Glutamatergic neuron (in vitro differentiated cells): ENCODE data around the gene STARD13. TPM values are rescaled to one million over a fixed set of nuclear protein-coding genes. Genes with fewer than 3 reads are reported as not detected.

Experiments
- DNase-seq: peaks from one replicate; pipeline ENCODE4 v3.0.0; 2022
- H3K27ac Mint-ChIP-seq: one replicate; pipeline ENCODE4 v1.8.0; 2020; ENCODE audit warnings: mild to moderate bottlenecking, mixed read lengths, inconsistent platforms; ENCODE audit not compliant: unreplicated experiment
- H3K27me3 Mint-ChIP-seq: one replicate; pipeline ENCODE4 v1.8.0; 2020; ENCODE audit warnings: mild to moderate bottlenecking, moderate library complexity, mixed read lengths, inconsistent platforms; ENCODE audit not compliant: unreplicated experiment
- H3K36me3 Mint-ChIP-seq: one replicate; pipeline ENCODE4 v1.8.0; 2020; ENCODE audit warnings: mild to moderate bottlenecking, mixed read lengths, inconsistent platforms; ENCODE audit not compliant: unreplicated experiment
- H3K4me1 Mint-ChIP-seq: one replicate; pipeline ENCODE4 v1.8.0; 2020; ENCODE audit warnings: mild to moderate bottlenecking, low read depth, mixed read lengths, inconsistent platforms; ENCODE audit not compliant: unreplicated experiment
- H3K4me3 Mint-ChIP-seq: one replicate; pipeline ENCODE4 v1.8.0; 2020; ENCODE audit warnings: mild to moderate bottlenecking, mixed read lengths, inconsistent platforms; ENCODE audit not compliant: unreplicated experiment
- H3K9me3 Mint-ChIP-seq: one replicate; pipeline ENCODE4 v1.8.0; 2020; ENCODE audit warnings: mild to moderate bottlenecking, moderate library complexity, mixed read lengths, inconsistent platforms; ENCODE audit not compliant: unreplicated experiment
- CTCF ChIP-seq: fragments of 200-600 bp; sonication (generic); IDR thresholded peaks from one replicate; pipeline ENCODE4 v1.5.0; 2021; ENCODE audit not compliant: partially characterized antibody, unreplicated experiment
- total RNA-seq: library from RNA; stranded (reverse); fragmentation: NEBNext Ultra II Directional; extraction: Animal tissue kit (Norgen Biotek cat#: 25700); gene quantifications from one replicate; pipeline ENCODE4 v1.2.1, GENCODE V29; 2021; ENCODE audit not compliant: unreplicated experiment

The STARD13 gene
- total RNA-seq, 1 donor from 2014 or later: 36.4 TPM

- Mint-ChIP-seq H3K9me3 (peaks cover 3% of the 10 kb centered on the region), H3K36me3 (no peaks in the 10 kb centered on the region), H3K27me3 (peaks cover 5% of the 10 kb centered on the region), H3K4me1 (no peaks in the 10 kb centered on the region), H3K27ac (no peak overlapping the region), H3K4me3 (no peak overlapping the region)
- DNase-seq: no peak
- no peak for TF ChIP-seq CTCF
These were observed 219.2 kb downstream of the STARD13 start for GRCh38 chr13:33066329-33066728.

GRCh38 chr13:33060815-33061214 lies 224.7 kb downstream of the STARD13 start:
- TF ChIP-seq CTCF: no peak
- Mint-ChIP-seq H3K27ac (no peak overlapping the region), H3K36me3 (no peaks in the 10 kb centered on the region), H3K4me3 (no peak overlapping the region), H3K27me3 (peaks cover 5% of the 10 kb centered on the region), H3K4me1 (peaks cover 10% of the 10 kb centered on the region), H3K9me3 (no peaks in the 10 kb centered on the region)
- DNase-seq: no peak

- Mint-ChIP-seq H3K9me3 (no peaks in the 10 kb centered on the region), H3K36me3 (no peaks in the 10 kb centered on the region), H3K4me1 (peaks cover 10% of the 10 kb centered on the region), H3K27me3 (peaks cover 5% of the 10 kb centered on the region), H3K4me3 (no peak overlapping the region), H3K27ac (no peak overlapping the region)
- no peak for DNase-seq
- TF ChIP-seq CTCF: no peak
These were observed 226.7 kb downstream of the STARD13 start for GRCh38 chr13:33058776-33059327.

- Mint-ChIP-seq H3K4me3 (peak overlapping the region; percentile 28), H3K27ac (peak overlapping the region; percentile 93), H3K27me3 (no peaks in the 10 kb centered on the region), H3K9me3 (no peaks in the 10 kb centered on the region), H3K36me3 (no peaks in the 10 kb centered on the region), H3K4me1 (peaks cover 10% of the 10 kb centered on the region)
- TF ChIP-seq CTCF: peak; percentile 58
- DNase-seq: peak; percentile 23
These were observed 228.4 kb downstream of the STARD13 start for GRCh38 chr13:33057019-33057780.

GRCh38 chr13:33053397-33054066 lies 232.0 kb downstream of the STARD13 start:
- no peaks in the 10 kb centered on the region for H3K36me3 Mint-ChIP-seq
- TF ChIP-seq CTCF: no peak
- H3K9me3 Mint-ChIP-seq: no peaks in the 10 kb centered on the region

More at GRCh38 chr13:33053397-33054066, 232.0 kb downstream of the STARD13 start:
- Mint-ChIP-seq H3K4me1 (peaks cover 10% of the 10 kb centered on the region), H3K27ac (no peak overlapping the region), H3K27me3 (no peaks in the 10 kb centered on the region), H3K4me3 (no peak overlapping the region)
- DNase-seq: no peak
